SW 1271 (cell line): Measurements from ENCODE around the gene NDUFB3.
"Not testable (repeated sequence)": the region's sequence is repeated elsewhere in the genome, so short reads cannot be mapped to it uniquely, and the experiment has no call there.

Source experiments
- DNase-seq, 2 experiments: peaks; one replicate each; lab custom pipeline; 2025; lab: John Stamatoyannopoulos, UW

The NDUFB3 gene

GRCh38 chr2:201071479-201072200, at the start of gene NDUFB3, which contains the start of gene HYCC2:
NDUFB3 (plus strand) TSS chr2:201072001; CDS start chr2:201078883, 6,882 bp downstream.
HYCC2 (minus strand) TSS chr2:201071671; CDS start chr2:201024009, 47,662 bp downstream.
- DNase-seq = peak; percentile 67 to 95

DNA sequence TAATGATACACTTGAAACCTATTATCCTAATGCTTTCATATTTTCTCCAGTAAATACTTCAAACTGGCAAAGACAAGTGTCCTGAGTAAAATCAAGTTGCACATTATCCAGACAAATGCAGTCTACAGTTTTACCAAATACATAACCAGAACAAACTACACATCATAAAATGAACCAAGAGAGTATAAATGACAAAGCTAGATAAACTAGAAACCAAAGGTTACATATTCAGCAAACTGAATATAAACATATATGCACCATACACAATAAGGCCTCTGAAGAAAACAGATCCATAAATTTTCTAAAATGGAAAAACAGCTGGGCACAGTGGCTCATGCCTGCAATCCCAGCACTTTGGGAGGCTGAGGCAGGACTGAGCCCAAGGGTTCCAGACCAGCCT, 47.3 kb upstream of the NDUFB3 start:
- DNase-seq = no peak

GRCh38 chr2:201034355-201034754, 37.4 kb upstream of the NDUFB3 start:
- DNase-seq = not testable (repeated sequence)

GRCh38 chr2:201038361-201038760, 33.4 kb upstream of the NDUFB3 start:
- DNase-seq = not testable (repeated sequence)

DNA sequence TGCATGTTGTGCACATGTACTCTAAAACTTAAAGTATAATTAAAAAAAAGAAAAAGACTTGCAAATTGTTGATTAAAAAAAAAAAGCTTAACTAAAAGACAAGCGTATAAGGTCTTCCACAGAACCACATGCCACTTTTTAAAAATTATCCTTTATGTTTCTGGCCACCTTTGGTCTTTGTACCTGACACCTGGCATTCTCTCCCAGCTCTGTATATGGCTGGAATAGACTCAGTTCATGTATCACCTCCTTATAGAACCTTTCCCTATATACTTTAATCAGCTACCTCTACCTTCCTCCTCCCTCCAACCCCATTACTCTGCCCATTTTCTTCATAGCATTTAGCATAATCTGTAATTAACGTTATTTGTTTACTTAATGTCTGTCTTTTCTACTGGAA, 32.9 kb upstream of the NDUFB3 start:
- DNase-seq = no peak

DNA sequence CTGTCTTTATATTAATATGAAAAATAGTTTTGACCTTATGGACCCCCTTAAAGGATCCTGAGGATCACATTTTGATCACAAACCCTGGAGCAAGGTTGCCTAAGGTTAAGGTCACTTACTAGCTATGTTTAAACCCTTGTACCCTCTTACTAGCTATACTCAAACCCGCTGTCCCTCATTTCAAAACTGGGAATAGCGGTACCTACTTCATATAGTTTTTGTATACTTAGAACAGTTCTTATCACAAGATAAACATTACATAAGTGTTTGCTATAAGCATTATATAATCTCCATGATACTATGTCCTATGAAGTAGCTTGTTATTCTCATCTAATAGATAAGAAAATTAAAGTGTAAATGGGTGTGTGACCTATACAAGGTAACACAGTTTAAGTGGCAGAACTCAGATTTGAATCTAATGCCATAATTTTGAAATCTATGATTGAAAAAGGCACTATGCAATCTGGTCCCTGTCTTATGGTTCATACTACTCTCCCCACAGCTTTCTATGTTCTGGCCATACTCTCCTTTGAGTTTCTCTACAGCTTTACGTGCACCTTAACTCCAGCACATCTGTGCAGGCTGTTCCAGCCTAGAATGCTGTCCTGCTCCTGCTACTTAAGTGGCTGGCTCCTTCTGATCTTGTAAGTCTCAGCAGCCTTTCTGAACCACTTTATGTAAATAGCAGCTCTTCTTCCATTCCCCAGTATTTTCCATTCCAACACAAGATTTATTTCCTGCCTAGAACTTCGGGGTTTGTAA, 30.8 kb upstream of the NDUFB3 start:
- no peak for DNase-seq

DNA sequence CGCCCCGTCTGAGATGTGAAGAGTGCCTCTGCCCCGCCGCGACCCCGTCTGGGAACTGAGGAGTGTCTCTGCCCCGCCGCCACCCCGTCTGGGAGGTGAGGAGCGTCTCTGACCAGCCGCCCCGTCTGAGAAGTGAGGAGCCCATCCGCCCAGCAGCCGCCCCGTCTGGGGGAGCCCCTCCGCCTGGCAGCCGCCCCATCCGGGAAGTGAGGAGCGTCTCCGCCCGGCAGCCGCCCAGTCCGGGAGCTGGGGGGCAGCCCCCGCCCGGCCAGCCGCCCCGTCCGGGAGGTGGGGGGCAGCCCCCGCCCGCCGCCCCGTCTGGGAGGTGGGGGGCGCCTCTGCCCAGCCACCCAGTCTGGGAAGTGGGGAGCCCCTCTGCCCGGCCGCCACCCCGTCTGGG, 29.4 kb upstream of the NDUFB3 start:
- not testable (repeated sequence) for DNase-seq

DNA sequence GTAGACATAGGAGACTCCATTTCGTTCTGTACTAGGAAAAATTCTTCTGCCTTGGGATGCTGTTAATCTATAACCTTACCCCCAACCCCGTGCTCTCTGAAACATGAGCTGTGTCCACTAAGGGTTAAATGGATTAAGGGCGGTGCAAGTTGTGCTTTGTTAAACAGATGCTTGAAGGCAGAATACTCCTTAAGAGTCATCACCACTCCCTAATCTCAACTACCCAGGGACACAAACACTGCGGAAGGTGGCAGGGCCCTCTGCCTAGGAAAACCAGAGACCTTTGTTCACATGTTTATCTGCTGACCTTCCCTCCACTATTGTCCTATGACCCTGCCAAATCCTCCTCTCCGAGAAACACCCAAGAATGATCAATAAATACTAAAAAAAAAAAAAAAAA, 28.8 kb upstream of the NDUFB3 start:
- not testable (repeated sequence) for DNase-seq

- no peak for DNase-seq
These were observed 24.9 kb upstream of the NDUFB3 start for GRCh38 chr2:201046881-201047280.

DNA sequence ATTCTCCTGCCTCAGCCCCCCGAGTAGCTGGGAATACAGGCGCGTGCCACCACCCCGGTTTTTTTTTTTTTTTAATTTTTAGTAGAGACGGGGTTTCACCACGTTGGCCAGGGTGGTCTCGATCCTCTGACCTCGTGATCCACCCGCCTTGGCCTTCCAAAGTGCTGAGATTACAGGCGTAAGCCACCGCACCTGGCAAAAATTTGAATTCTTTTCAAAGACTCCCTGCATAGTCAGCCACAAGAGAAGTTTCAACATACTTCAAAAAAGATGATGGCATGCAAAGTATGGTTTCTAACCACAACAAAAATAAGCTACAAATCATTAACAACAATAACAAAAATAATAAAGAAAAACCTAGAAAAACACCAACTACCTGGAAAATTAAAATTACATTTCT, 22.3 kb upstream of the NDUFB3 start:
- no peak for DNase-seq

GRCh38 chr2:201057087-201057521, 14.7 kb upstream of the NDUFB3 start:
- no peak for DNase-seq

- no peak for DNase-seq
These were observed 14.0 kb upstream of the NDUFB3 start for GRCh38 chr2:201057715-201058248.

DNA sequence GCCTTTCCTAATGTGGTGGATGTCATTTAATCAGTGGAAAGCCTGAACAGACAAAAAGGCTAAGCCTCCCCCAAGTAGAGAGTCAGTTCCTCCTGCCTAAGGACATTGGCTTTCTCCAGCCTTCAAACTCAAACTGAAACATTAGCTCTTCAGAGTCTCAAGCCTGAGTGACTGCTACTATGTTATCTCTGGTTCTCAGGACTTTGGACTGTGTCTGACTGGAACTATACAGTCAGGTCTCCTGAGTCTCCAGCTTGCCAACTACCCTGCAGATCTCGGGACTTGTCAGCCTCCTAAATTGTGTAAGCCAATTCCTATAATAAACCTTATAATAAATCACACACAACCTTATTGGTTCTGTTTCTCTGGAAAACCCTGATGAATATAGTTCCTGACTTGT, 12.9 kb upstream of the NDUFB3 start:
- DNase-seq = no peak

DNA sequence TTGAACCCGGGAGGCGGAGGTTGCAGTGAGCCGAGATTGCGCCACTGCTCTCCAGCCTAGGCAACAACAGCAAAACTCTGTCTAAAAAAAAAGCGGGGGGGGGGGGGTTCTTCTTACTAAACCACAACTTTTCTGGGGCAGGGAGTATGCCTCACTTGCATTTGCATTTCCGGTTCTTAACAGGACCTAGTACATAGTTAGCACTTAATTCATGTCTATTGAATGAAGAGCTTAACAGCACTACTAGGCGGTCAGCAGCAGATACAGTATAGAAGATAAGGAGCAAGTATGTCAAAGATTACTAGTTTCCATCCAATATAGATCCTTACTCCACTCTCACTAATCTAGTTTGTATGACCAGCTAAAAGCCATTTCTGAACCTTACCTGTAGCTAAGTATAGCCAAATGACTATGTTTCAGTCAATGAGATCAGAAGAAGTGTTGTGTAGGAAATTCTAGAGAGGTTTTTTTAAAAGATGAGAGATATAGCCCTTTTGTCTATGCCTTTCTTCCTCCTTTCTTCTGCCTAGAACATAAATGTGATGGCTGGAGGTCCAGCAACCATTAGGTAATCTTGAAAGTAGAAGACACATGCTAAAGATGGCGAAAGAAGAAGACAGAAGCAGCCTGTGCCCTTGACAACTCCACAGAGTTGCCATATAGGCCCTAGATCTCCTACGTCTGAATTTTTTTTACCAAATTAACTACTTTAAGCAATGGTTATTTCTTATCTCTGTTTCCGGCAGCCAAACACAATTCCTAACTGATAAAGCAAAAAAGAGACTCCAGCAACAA, 11.6 kb upstream of the NDUFB3 start:
- DNase-seq = no peak

- not testable (repeated sequence) for DNase-seq
These were observed 8.3 kb upstream of the NDUFB3 start for GRCh38 chr2:201063516-201063915.

DNA sequence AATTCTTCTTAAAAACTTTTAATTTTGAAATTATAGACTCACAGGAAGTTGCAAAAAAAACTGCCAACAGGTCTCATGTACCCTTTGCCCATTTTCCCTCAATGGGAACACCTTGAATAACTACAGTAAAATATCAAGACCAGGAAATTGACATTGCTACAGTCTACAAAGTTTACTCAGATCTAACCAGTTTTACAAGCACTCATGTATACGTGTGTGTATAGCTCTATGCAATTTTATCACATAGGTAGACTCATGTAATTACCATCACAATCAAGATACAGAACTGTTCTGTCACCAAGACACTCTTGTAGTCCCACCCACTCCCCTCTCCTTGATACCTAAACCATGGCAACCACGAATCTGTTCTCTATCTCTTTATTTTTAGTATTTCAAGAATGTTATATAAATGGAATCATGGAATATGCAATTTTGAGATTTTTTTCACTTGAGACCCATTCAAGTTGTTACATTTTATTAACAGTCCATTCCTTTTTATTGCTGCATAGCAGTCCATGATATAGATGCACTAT, 6.9 kb upstream of the NDUFB3 start:
- no peak for DNase-seq

- DNase-seq = no peak
These were observed 788 bp upstream of the NDUFB3 start for GRCh38 chr2:201070948-201071478.

DNA sequence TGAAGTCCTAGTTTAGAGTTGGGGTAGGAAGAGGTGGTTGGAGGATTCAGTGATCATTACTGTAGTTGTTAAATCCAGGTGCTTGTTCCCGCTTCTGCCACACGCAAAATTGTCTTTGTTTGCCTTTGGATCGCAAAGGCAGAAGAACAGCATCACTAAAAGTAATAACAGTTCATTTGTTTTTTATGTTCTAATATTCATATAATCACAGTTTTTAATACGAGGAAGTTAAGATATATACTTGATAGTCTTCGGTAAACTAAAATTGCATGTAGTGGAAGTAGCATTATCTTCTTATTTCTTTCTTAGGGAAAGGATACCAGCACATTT, 365 bp downstream of the NDUFB3 start:
- DNase-seq = peak in 1 of 2 experiments; percentile 74

- no peak for DNase-seq
These were observed 1.3 kb downstream of the NDUFB3 start for GRCh38 chr2:201073071-201073470.

DNA sequence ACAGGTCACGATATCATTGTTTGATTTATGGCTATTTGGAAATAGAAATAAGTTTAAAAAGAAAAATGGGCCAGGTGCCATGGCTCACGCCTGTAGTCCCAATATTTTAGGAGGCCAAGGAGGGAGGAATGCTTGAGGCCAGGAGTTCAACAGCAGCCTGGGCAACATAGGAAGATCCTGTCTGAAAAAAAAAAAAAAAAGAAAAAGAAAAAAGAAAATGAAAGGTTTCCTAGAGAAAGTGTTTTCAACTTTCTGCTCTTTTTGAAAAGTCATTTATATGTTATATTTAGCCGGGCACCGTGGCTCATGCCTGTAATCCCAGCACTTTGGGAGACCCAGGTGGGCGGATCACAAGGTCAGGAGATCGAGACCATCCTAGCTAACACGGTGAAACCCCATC, 3.2 kb downstream of the NDUFB3 start:
- no peak for DNase-seq

DNA sequence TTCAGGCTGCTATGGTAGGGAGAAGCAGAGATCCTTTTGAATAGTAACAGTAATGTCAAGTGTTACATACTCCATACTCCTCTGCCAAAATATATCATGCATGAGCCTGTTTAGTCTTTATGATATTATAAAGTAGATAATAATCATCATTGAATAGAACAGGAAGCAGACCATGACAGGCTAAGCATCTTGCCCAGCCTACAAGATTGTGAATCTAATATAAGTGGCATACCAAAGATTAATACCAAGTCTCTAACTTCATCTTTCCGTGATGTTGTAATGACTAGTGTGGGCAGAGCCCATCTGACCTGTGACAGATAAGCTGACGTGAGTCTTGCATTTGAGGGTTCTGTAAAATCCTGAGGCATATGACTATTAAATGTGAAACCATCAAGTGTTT, 13.1 kb downstream of the NDUFB3 start:
- DNase-seq = no peak

DNA sequence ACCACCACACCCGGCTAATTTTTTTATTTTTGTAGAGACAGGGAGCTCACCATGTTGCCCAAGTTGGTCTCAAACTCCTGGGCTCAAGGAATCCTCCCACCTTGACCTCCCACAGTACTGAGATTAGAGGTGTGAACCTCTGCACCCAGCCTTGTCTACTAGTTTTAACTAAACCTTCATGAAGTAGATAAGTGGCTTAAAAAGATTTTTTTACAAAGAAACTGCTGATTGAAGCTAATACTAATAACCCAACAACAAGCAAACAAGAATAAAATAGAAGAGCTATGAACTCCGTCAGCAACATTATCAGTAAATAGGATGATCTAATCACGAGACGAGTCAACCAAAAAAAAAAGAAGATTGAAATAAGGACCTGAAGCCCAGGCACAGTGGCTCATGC, 18.8 kb downstream of the NDUFB3 start:
- no peak for DNase-seq
